ENCODE measurements around the gene CDH13.

DNA sequence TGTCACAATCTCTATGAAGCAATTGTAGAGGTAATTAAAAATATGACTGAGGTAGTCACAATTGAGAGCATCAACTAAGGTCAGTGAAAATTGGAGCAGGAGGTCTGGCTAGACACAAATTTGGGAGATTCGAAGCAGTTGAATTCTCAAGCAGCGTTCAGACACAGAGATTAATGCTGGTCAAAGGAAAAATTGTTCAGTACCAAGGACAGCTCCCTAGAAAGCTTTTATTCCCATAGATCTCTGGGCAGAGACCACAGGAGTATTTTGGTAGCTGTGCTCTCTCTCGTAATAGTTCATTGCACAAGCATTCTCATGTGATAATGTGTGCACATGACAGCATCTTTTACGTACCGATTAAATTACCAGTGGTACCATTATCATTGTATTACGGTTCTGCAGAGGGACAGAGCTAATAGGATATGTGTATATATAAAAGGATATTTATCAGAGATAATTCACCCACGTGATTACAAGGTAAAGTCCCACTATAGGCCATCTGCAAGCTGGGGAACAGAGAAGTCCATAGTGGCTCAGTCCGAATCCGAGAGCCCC lies 793.5 kb downstream of the CDH13 start:
- TF ChIP-seq POLR2AphosphoS5 (IDR thresholded peaks at IDR 0.05; ENCODE audit: borderline replicate concordance, low read depth, low read length) (no peak), EZH2 (IDR thresholded peaks at IDR 0.05) (no peak), FOXP2 (optimal IDR thresholded peaks at IDR 0.05; ENCODE audit: control extremely low read depth, extremely low read length, insufficient read depth) (no peak)

Data from SK-N-MC (cell line).